ENCODE data around the gene ZSCAN30. TPM values are rescaled to one million over a fixed set of nuclear protein-coding genes. Genes with fewer than 3 reads are reported as not detected.

The ZSCAN30 gene
- total RNA-seq, 3 donors from 2014 or later (not counting 1 experiment from before 2014, with no cell fraction given), result 15.4 to 21.0 (median 16.4) TPM

DNA sequence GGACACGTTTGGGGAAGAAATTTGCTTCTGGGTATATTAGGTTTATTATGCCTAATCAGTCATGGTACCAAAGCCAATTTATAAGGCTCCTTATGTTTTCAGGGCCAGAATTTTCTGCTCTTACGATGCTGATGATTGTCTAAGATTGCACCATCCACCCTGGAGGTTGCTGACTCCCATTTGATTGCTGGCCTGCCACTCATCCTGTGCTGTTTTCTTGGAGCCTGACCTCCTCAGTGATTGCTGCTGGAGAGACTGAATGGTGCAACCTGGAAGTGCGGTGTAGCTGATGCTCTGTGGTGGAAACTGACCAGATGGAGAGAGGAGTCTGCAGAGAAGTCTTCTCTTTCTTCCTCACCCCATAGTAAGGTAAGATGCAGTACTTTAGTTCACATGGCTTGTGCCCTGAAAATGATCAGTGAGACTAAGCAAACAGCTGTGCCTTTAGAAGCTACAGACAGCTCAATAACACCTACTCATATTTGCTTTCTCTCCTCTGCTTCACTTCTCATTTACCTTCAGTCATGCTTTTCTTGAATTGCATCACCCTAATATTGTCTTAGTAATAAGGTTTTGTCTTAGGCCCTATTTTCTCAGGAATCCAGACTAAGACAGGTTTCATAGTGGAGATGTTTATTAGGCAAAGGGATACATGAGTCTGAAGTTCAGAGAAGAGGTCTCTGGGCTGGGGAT, 36.8 kb upstream of the ZSCAN30 start:
- 44% methylated on average over 2 of the region's 3 CpGs for WGBS (ENCODE audit: insufficient coverage)
- Histone ChIP-seq H3K4me1 (ENCODE audit: control insufficient read depth, insufficient read depth, low read length) (no peaks in the 10 kb centered on the region), H3K4me3 (ENCODE audit: low read length) (no peak overlapping the region), H3K9me3 (ENCODE audit: control insufficient read depth, insufficient read depth, low read length) (no peaks in the 10 kb centered on the region), H3K27ac (ENCODE audit: low read length) (no peak overlapping the region), H3K27me3 (ENCODE audit: control insufficient read depth, insufficient read depth, low read length) (no peaks in the 10 kb centered on the region), H3K36me3 (ENCODE audit: control insufficient read depth, insufficient read depth, low read length) (peaks cover 4% of the 10 kb centered on the region)
- Mint-ChIP-seq H3K4me3 (no peak overlapping the region), H3K36me3 (no peaks in the 10 kb centered on the region), H3K9me3 (no peaks in the 10 kb centered on the region), H3K27me3 (ENCODE audit: low read depth in 2 of 2) (no peaks in the 10 kb centered on the region), H3K27ac (no peak overlapping the region), H3K4me1 (no peaks in the 10 kb centered on the region)
- ATAC-seq, result no peak
- no peak for DNase-seq
- intact Hi-C loops (cut with micrococcal nuclease), result no loop called here
- TF ChIP-seq, protein P1, sequence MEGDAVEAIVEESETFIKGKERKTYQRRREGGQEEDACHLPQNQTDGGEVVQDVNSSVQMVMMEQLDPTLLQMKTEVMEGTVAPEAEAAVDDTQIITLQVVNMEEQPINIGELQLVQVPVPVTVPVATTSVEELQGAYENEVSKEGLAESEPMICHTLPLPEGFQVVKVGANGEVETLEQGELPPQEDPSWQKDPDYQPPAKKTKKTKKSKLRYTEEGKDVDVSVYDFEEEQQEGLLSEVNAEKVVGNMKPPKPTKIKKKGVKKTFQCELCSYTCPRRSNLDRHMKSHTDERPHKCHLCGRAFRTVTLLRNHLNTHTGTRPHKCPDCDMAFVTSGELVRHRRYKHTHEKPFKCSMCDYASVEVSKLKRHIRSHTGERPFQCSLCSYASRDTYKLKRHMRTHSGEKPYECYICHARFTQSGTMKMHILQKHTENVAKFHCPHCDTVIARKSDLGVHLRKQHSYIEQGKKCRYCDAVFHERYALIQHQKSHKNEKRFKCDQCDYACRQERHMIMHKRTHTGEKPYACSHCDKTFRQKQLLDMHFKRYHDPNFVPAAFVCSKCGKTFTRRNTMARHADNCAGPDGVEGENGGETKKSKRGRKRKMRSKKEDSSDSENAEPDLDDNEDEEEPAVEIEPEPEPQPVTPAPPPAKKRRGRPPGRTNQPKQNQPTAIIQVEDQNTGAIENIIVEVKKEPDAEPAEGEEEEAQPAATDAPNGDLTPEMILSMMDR (IDR thresholded peaks at IDR 0.05), result no peak

DNA sequence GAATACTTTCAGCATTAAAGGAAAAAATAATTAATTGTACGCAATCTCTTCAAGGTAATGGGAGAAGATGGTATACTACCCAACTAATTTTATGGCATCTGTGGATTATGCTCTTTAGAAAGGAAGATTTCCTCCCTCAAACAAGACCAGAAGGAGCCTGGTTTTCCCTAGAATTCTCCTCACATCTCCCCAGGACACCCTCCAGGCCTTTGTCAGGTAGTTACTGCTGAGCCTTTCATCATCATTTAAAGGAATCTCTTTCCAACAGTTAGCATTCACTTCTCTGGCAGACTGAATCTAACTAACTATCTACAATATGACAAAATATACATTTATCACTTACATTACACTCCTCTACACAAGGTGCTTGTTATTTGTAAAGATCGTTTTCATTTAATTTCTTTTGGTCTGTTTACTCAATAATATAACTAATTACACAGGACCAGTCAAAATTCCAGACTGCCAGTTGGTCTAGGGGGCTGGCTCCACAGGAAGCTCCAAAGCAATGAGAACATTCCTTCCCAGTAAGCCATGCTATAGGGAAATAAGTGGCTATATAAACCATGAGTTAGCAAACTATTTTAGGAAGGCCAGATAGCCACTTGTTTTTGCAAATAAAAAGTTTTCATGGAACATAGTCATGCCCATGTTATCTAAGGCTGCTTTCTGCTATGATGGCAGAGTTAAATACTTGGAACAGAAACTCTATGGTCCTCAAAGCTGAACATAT, 35.1 kb upstream of the ZSCAN30 start:
- Mint-ChIP-seq H3K4me1 (no peaks in the 10 kb centered on the region), H3K27ac (no peak overlapping the region), H3K4me3 (no peak overlapping the region), H3K9me3 (no peaks in the 10 kb centered on the region), H3K27me3 (ENCODE audit: low read depth in 2 of 2) (no peaks in the 10 kb centered on the region), H3K36me3 (no peaks in the 10 kb centered on the region)
- no peak for ATAC-seq
- intact Hi-C loops (cut with micrococcal nuclease), result no loop called here
- H3K9me3 ChIP-seq (ENCODE audit: control insufficient read depth, insufficient read depth, low read length), result no peaks in the 10 kb centered on the region
- no peaks in the 10 kb centered on the region for H3K36me3 ChIP-seq (ENCODE audit: control insufficient read depth, insufficient read depth, low read length)
- no peaks in the 10 kb centered on the region for H3K27me3 ChIP-seq (ENCODE audit: control insufficient read depth, insufficient read depth, low read length)
- TF ChIP-seq, protein P1 (IDR thresholded peaks at IDR 0.05), result no peak
- 60% methylated on average over 1 of the region's 2 CpGs for WGBS (ENCODE audit: insufficient coverage)
- H3K4me1 ChIP-seq (ENCODE audit: control insufficient read depth, insufficient read depth, low read length), result no peaks in the 10 kb centered on the region
- H3K4me3 ChIP-seq (ENCODE audit: low read length), result no peak overlapping the region
- no peak overlapping the region for H3K27ac ChIP-seq (ENCODE audit: low read length)
- no peak for DNase-seq

GRCh38 chr18:35322486-35323458, 32.7 kb upstream of the ZSCAN30 start:
- Histone ChIP-seq H3K27me3 (ENCODE audit: control insufficient read depth, insufficient read depth, low read length) (no peaks in the 10 kb centered on the region), H3K4me1 (ENCODE audit: control insufficient read depth, insufficient read depth, low read length) (no peaks in the 10 kb centered on the region), H3K36me3 (ENCODE audit: control insufficient read depth, insufficient read depth, low read length) (no peaks in the 10 kb centered on the region), H3K27ac (ENCODE audit: low read length) (no peak overlapping the region), H3K4me3 (ENCODE audit: low read length) (no peak overlapping the region), H3K9me3 (ENCODE audit: control insufficient read depth, insufficient read depth, low read length) (no peaks in the 10 kb centered on the region)
- 96% methylated on average over 2 of the region's 3 CpGs for WGBS (ENCODE audit: insufficient coverage)
- no peak overlapping the region for H3K4me3 Mint-ChIP-seq
- no peaks in the 10 kb centered on the region for H3K9me3 Mint-ChIP-seq
- no peaks in the 10 kb centered on the region for H3K27me3 Mint-ChIP-seq (ENCODE audit: low read depth in 2 of 2)
- H3K27ac Mint-ChIP-seq, result no peak overlapping the region
- intact Hi-C loops (cut with micrococcal nuclease), result no loop called here
- ATAC-seq, result no peak
- TF ChIP-seq, protein P1 (IDR thresholded peaks at IDR 0.05), result no peak
- no peak for DNase-seq
- H3K36me3 Mint-ChIP-seq, result no peaks in the 10 kb centered on the region
- H3K4me1 Mint-ChIP-seq, result no peaks in the 10 kb centered on the region
